AG09309 (cell line): ENCODE results near the gene CCDC47.
A peak's percentile ranks its signal among the peaks of the same experiment; 100 is the strongest.

Experiments used
- DNase-seq: peaks from one replicate; pipeline ENCODE4 v3.0.0-alpha.2; 2010; ENCODE audit warnings: low read depth
- H3K4me3 ChIP-seq: 2 replicates; pipeline ENCODE4 v1.5.1; 2011; ENCODE audit warnings: mild to moderate bottlenecking, low read depth, low read length, moderate library complexity; ENCODE audit not compliant: control insufficient read depth
- CTCF ChIP-seq: IDR thresholded peaks from 2 replicates; pipeline ENCODE4 v1.5.1; 2011; ENCODE audit warnings: mild to moderate bottlenecking, low read depth, low read length, inconsistent platforms; ENCODE audit not compliant: insufficient read depth, control insufficient read depth; ENCODE audit errors: missing control alignments

Gene CCDC47

GRCh38 chr17:63774141-63774968 lies 958 bp upstream of the CCDC47 start, which contains the start of gene DDX42:
TSS of gene DDX42 (plus strand) at chr17:63774170. CDS start at chr17:63787050, 12,880 bp downstream.
- DNase-seq: no peak
- peak within 1 kb of the TSS; percentile 66 for H3K4me3 ChIP-seq
- no peak for TF ChIP-seq CTCF

- no peak for DNase-seq
- peak overlapping the region; percentile 66 for H3K4me3 ChIP-seq
- no peak for TF ChIP-seq CTCF
Observed at GRCh38 chr17:63772801-63773271, 561 bp downstream of the CCDC47 start.

GRCh38 chr17:63768433-63768832 lies 5.0 kb downstream of the CCDC47 start:
- no peak overlapping the region for H3K4me3 ChIP-seq
- TF ChIP-seq CTCF: no peak
- no peak for DNase-seq

- no peak overlapping the region for H3K4me3 ChIP-seq
- DNase-seq: no peak
- no peak for TF ChIP-seq CTCF
Observed at GRCh38 chr17:63766754-63767153, 6.6 kb downstream of the CCDC47 start.

GRCh38 chr17:63764716-63765115 lies 8.7 kb downstream of the CCDC47 start:
- no peak for TF ChIP-seq CTCF
- H3K4me3 ChIP-seq: no peak overlapping the region
- DNase-seq: no peak

- DNase-seq: no peak
- no peak for TF ChIP-seq CTCF
- no peak overlapping the region for H3K4me3 ChIP-seq
Observed at GRCh38 chr17:63762161-63763078, 11.0 kb downstream of the CCDC47 start.
